HEK293 (cell line): ENCODE data around the gene ELOVL2.
A peak's percentile ranks its signal among the peaks of the same experiment; 100 is the strongest.

Experiments
- CTCF ChIA-PET: fragments of 350-600 bp; formaldehyde crosslinking; extraction: SDS; loops from one replicate; lab custom pipeline; 2021; ENCODE audit warnings: antibody characterized with exemption; lab: Yijun Ruan, JAX
- POLR2A ChIA-PET: fragments of 300-600 bp; formaldehyde crosslinking; extraction: SDS; loops from one replicate; lab custom pipeline; 2020; ENCODE audit warnings: antibody characterized with exemption, inconsistent platforms; lab: Yijun Ruan, JAX
- H3K27ac ChIP-seq: fragments of 200-500 bp; sonication (Bioruptor generic); 2 replicates; pipeline ENCODE4 v1.5.1; 2014; ENCODE audit warnings: low read depth, low read length, control low read depth, inconsistent platforms; ENCODE audit errors: extremely low read depth
- H3K36me3 ChIP-seq, 2 experiments: fragments of 200-500 bp in 1 of 2; sonication (Bioruptor generic) in 1 of 2; 1 replicate in 1 of 2; 2 replicates in 1 of 2; pipeline ENCODE4 v1.5.1; 2014 to 2017; ENCODE audit warnings: inconsistent platforms in 2 of 2, low read length in 2 of 2; ENCODE audit not compliant: control insufficient read depth in 2 of 2, insufficient read depth in 1 of 2
- H3K4me1 ChIP-seq: fragments of 200-500 bp; sonication (Bioruptor generic); 2 replicates; pipeline ENCODE4 v1.5.1; 2014; ENCODE audit warnings: mild to moderate bottlenecking, low read length, inconsistent platforms; ENCODE audit not compliant: control insufficient read depth, insufficient read depth
- H3K4me3 ChIP-seq: 2 replicates; pipeline ENCODE4 v1.5.1; 2011; ENCODE audit warnings: low read depth, mild to moderate bottlenecking, control low read depth, low read length, moderate library complexity
- H3K9me3 ChIP-seq: fragments of 200-500 bp; sonication (Bioruptor generic); 2 replicates; pipeline ENCODE4 v1.5.1; 2014; ENCODE audit warnings: low read depth, low read length, inconsistent platforms; ENCODE audit not compliant: control insufficient read depth, insufficient read depth
- BCL11B ChIP-seq: fragments of 450-650 bp; formaldehyde crosslinking; IDR thresholded peaks from 2 replicates; pipeline ENCODE4 v1.5.1; 2016; ENCODE audit warnings: low read depth, missing biosample characterization, missing genetic modification characterization
- ZBTB48 ChIP-seq: fragments of 450-650 bp; formaldehyde crosslinking; IDR thresholded peaks from 2 replicates; pipeline ENCODE4 v1.5.1; 2016; ENCODE audit warnings: missing biosample characterization, missing genetic modification characterization
- ZBTB49 ChIP-seq: fragments of 450-650 bp; formaldehyde crosslinking; IDR thresholded peaks from 2 replicates; pipeline ENCODE4 v1.5.1; 2016; ENCODE audit warnings: missing biosample characterization, missing genetic modification characterization, low read depth
- ZBTB8A ChIP-seq: fragments of 450-650 bp; formaldehyde crosslinking; IDR thresholded peaks from 2 replicates; pipeline ENCODE4 v1.5.1; 2016; ENCODE audit warnings: missing biosample characterization, missing genetic modification characterization
- ZFP3 ChIP-seq: fragments of 450-650 bp; formaldehyde crosslinking; IDR thresholded peaks from 2 replicates; pipeline ENCODE4 v1.5.1; 2016; ENCODE audit warnings: low read depth, missing biosample characterization, missing genetic modification characterization
- ZNF140 ChIP-seq: fragments of 450-650 bp; formaldehyde crosslinking; IDR thresholded peaks from 2 replicates; pipeline ENCODE4 v1.5.1; 2016; ENCODE audit warnings: missing biosample characterization, missing genetic modification characterization
- ZNF19 ChIP-seq: fragments of 450-650 bp; formaldehyde crosslinking; IDR thresholded peaks from 2 replicates; pipeline ENCODE4; 2016; ENCODE audit warnings: missing biosample characterization, missing genetic modification characterization, low read depth
- ZNF202 ChIP-seq: fragments of 450-650 bp; formaldehyde crosslinking; IDR thresholded peaks from 2 replicates; pipeline ENCODE4 v1.5.1; 2016; ENCODE audit warnings: missing biosample characterization, missing genetic modification characterization, borderline replicate concordance
- ZNF274 ChIP-seq, 2 experiments: fragments of 200-500 bp in 1 of 2; fragments of 450-650 bp in 1 of 2; sonication (Bioruptor generic) in 1 of 2; formaldehyde crosslinking in 1 of 2; IDR thresholded peaks; 2 replicates each; pipeline versions ENCODE4 v1.5.1 to v1.6.1; 2014 to 2016; ENCODE audit warnings: borderline replicate concordance in 1 of 2, inconsistent platforms in 1 of 2, low read length in 1 of 2, missing biosample characterization in 1 of 2, missing genetic modification characterization in 1 of 2
- ZNF311 ChIP-seq: fragments of 450-650 bp; formaldehyde crosslinking; IDR thresholded peaks from 2 replicates; pipeline ENCODE4 v1.5.1; 2017; ENCODE audit warnings: missing biosample characterization, missing genetic modification characterization, borderline replicate concordance
- ZNF416 ChIP-seq: fragments of 450-650 bp; formaldehyde crosslinking; IDR thresholded peaks from 2 replicates; pipeline ENCODE4 v1.5.1; 2016; ENCODE audit warnings: missing biosample characterization, missing genetic modification characterization
- ZNF529 ChIP-seq: fragments of 450-650 bp; formaldehyde crosslinking; IDR thresholded peaks from 2 replicates; pipeline ENCODE4 v1.5.1; 2017; ENCODE audit warnings: missing genetic modification characterization, missing biosample characterization; ENCODE audit not compliant: insufficient replicate concordance
- ZNF549 ChIP-seq: fragments of 450-650 bp; IDR thresholded peaks from 2 replicates; pipeline ENCODE4 v1.5.1; 2018; ENCODE audit warnings: missing biosample characterization, missing genetic modification characterization, mild to moderate bottlenecking, inconsistent platforms, moderate library complexity
- ZNF558 ChIP-seq: fragments of 450-650 bp; formaldehyde crosslinking; IDR thresholded peaks from 2 replicates; pipeline ENCODE4 v1.5.1; 2016; ENCODE audit warnings: missing biosample characterization, missing genetic modification characterization
- ZNF585B ChIP-seq: fragments of 450-650 bp; formaldehyde crosslinking; IDR thresholded peaks from 2 replicates; pipeline ENCODE4 v1.5.1; 2016; ENCODE audit warnings: missing biosample characterization, missing genetic modification characterization
- ZNF654 ChIP-seq: fragments of 450-650 bp; formaldehyde crosslinking; IDR thresholded peaks from 2 replicates; pipeline ENCODE4 v1.5.1; 2016; ENCODE audit warnings: low read depth, missing biosample characterization, missing genetic modification characterization
- ZNF701 ChIP-seq: fragments of 450-650 bp; formaldehyde crosslinking; IDR thresholded peaks from 2 replicates; pipeline ENCODE4 v1.5.1; 2016; ENCODE audit warnings: missing biosample characterization, missing genetic modification characterization
- ZNF830 ChIP-seq: fragments of 450-650 bp; IDR thresholded peaks from 2 replicates; pipeline ENCODE4 v1.5.0; 2018; ENCODE audit warnings: missing biosample characterization, missing genetic modification characterization, low read depth, mild to moderate bottlenecking, moderate library complexity
- ZSCAN30 ChIP-seq: fragments of 450-650 bp; IDR thresholded peaks from 2 replicates; pipeline ENCODE4 v1.5.1; 2018; ENCODE audit warnings: missing biosample characterization, mild to moderate bottlenecking, missing genetic modification characterization, moderate library complexity
- ZSCAN5A ChIP-seq: fragments of 450-650 bp; formaldehyde crosslinking; IDR thresholded peaks from 2 replicates; pipeline ENCODE4 v1.5.1; 2016; ENCODE audit warnings: missing biosample characterization, missing genetic modification characterization
- TF ChIP-seq, protein P1 (sequence below): fragments of 450-650 bp; formaldehyde crosslinking; IDR thresholded peaks from 2 replicates; pipeline ENCODE4 v1.5.1; 2016; ENCODE audit warnings: missing biosample characterization, missing genetic modification characterization
- TF ChIP-seq, protein P2 (sequence below): fragments of 450-650 bp; formaldehyde crosslinking; IDR thresholded peaks from 2 replicates; pipeline ENCODE4 v1.5.1; 2016; ENCODE audit warnings: missing biosample characterization, missing genetic modification characterization

Gene ELOVL2

GRCh38 chr6:11002176-11002575 is 41.9 kb downstream of the ELOVL2 start (continued):
- TF ChIP-seq ZNF558 (tag by site-specific recombination) (no peak), ZNF202 (tag by site-specific recombination) (no peak), ZNF529 (tag by site-specific recombination) (no peak), ZSCAN5A (tag by site-specific recombination) (no peak), ZBTB49 (no peak), ZNF549 (tag by site-specific recombination) (no peak), ZNF585B (tag by site-specific recombination) (no peak), BCL11B (tag by site-specific recombination) (no peak), ZNF701 (tag by site-specific recombination) (no peak)

DNA sequence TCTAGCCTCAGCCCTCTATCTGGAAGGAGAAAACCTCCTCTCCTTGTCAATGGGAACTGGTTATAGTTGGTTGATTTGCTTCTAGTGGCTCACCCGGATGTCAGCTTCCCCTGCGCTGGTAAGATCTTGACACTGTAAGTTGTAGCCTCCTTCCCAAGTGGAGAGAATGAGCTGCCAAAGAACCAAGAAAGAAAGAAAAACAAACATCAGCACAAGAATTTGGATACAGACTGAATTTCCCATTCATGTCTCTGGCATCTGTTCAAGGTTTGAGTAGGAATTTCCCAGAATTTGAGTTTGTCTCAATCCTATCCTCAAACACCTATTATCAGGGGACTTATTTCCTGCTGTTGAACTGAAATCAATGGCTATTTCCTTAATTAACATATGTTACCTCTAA is 44.1 kb downstream of the ELOVL2 start:
- Histone ChIP-seq H3K9me3 (no peaks in the 10 kb centered on the region), H3K36me3 (peaks cover 4 to 10% of the 10 kb centered on the region in 2 experiments; a peak in 2 of 3 replicates), H3K27ac (0 out of 2 replicates have a peak overlapping the region, but pooled peaks have one; percentile 10), H3K4me3 (no peak overlapping the region), H3K4me1 (peaks cover 2% of the 10 kb centered on the region; the same call in 1 of the 2 replicates)
- ChIA-PET POLR2A (no interaction called here), CTCF (interaction anchor here (0.7 to 1.3 kb wide), 5 partner anchors 17 to 69 kb away, joined by 3 to 4 read pairs (median 3); no protein-coding TSS in a partner anchor)
- TF ChIP-seq ZBTB8A (tag by site-specific recombination) (no peak), ZNF830 (no peak), ZFP3 (tag by site-specific recombination) (no peak), ZBTB48 (no peak), BCL11B (tag by site-specific recombination) (no peak), ZSCAN30 (tag by site-specific recombination) (no peak), ZNF654 (no peak), ZNF274 (IDR thresholded peaks at IDR 0.05; ENCODE audit: low read length) (no peak), ZNF274 (tag by site-specific recombination; IDR thresholded peaks at IDR 0.05; ENCODE audit: borderline replicate concordance) (no peak), ZNF140 (no peak), ZNF311 (tag by site-specific recombination) (no peak), ZNF416 (tag by site-specific recombination) (no peak), ZNF19 (tag by site-specific recombination) (no peak)
- TF ChIP-seq, protein P1, sequence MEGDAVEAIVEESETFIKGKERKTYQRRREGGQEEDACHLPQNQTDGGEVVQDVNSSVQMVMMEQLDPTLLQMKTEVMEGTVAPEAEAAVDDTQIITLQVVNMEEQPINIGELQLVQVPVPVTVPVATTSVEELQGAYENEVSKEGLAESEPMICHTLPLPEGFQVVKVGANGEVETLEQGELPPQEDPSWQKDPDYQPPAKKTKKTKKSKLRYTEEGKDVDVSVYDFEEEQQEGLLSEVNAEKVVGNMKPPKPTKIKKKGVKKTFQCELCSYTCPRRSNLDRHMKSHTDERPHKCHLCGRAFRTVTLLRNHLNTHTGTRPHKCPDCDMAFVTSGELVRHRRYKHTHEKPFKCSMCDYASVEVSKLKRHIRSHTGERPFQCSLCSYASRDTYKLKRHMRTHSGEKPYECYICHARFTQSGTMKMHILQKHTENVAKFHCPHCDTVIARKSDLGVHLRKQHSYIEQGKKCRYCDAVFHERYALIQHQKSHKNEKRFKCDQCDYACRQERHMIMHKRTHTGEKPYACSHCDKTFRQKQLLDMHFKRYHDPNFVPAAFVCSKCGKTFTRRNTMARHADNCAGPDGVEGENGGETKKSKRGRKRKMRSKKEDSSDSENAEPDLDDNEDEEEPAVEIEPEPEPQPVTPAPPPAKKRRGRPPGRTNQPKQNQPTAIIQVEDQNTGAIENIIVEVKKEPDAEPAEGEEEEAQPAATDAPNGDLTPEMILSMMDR: no peak
- TF ChIP-seq, protein P2, sequence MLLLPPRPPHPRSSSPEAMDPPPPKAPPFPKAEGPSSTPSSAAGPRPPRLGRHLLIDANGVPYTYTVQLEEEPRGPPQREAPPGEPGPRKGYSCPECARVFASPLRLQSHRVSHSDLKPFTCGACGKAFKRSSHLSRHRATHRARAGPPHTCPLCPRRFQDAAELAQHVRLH (tag by site-specific recombination): no peak
